ENCODE results near the gene AKAP6. TPM values are rescaled to one million over a fixed set of nuclear protein-coding genes. Genes with fewer than 3 reads are reported as not detected.

The AKAP6 gene
- total RNA-seq, 1 experiment from 2014 or later = 1.1 TPM

DNA sequence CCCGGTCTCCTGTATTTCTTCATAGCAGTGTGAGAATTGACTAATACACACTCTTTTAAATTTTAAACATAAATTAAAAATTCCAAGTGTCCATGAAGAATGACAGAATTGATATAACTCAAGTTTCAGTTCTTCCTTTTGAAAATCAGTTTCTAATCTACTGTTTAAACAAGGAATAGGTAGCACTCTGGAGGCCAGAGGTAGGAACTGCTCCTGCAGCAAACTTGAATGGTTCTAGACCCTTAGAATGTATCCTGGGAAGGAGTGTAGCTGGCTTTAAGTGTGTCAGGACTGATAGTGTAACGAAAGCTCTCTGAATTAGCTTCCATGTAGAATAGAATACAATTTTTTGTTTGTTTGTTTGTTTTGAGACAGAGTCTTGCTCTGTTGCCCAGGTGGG, 76.8 kb downstream of the AKAP6 start:
- Histone ChIP-seq H3K14ac (ENCODE audit: insufficient read depth, low read length) (no peak overlapping the region), H2BK12ac (ENCODE audit: insufficient read length, low read depth, low read length) (no peak overlapping the region), H3K56ac (ENCODE audit: insufficient read length, low read depth, low read length) (no peak overlapping the region), H3K79me1 (ENCODE audit: insufficient read depth, low read depth, low read length, poor library complexity, severe bottlenecking) (no peaks in the 10 kb centered on the region), H4K91ac (ENCODE audit: insufficient read length, low read depth, low read length) (no peak overlapping the region), H3K9ac (ENCODE audit: extremely low read depth, insufficient read length, low read length) (no peak overlapping the region), H3K27ac (ENCODE audit: insufficient read length, low read depth, low read length) (no peak overlapping the region), H3T11ph (ENCODE audit: low read length) (no peak overlapping the region), H2BK5ac (ENCODE audit: insufficient read length, low read length) (no peak overlapping the region), H4K8ac (replicated peaks; ENCODE audit: insufficient read length, low read depth, low read length) (no peak overlapping the region), H3K18ac (ENCODE audit: insufficient read length, low read depth, low read length) (no peak overlapping the region), H3K4ac (ENCODE audit: low read depth, low read length) (no peak overlapping the region), H2BK120ac (ENCODE audit: low read depth, low read length, poor library complexity, severe bottlenecking) (no peak overlapping the region), H3K27me3 (ENCODE audit: insufficient read depth, low read length) (no peaks in the 10 kb centered on the region), H2AFZ (ENCODE audit: low read length) (no peak overlapping the region), H3K4me2 (ENCODE audit: insufficient read depth, insufficient read length, low read length) (no peak overlapping the region), H3K23me2 (ENCODE audit: insufficient read length, low read depth, low read length, poor library complexity, severe bottlenecking) (no peaks in the 10 kb centered on the region), H4K20me1 (ENCODE audit: control insufficient read depth, insufficient read depth, insufficient read length) (no peaks in the 10 kb centered on the region), H2BK15ac (ENCODE audit: low read depth, low read length) (no peak overlapping the region), H3K4me1 (ENCODE audit: insufficient read depth, low read length) (no peaks in the 10 kb centered on the region), H2AK5ac (ENCODE audit: insufficient read length, low read length) (no peak overlapping the region), H3K79me2 (ENCODE audit: insufficient read depth, low read length) (no peaks in the 10 kb centered on the region), H3K9me3 (ENCODE audit: control insufficient read depth, low read depth, low read length) (no peaks in the 10 kb centered on the region), H2BK20ac (ENCODE audit: low read depth, low read length, poor library complexity, severe bottlenecking) (no peak overlapping the region), H4K5ac (ENCODE audit: insufficient read length, low read depth, low read length) (no peak overlapping the region), H3K23ac (ENCODE audit: insufficient read length, low read depth, low read length) (no peak overlapping the region)
- Mint-ChIP-seq H3K4me3 (no peak overlapping the region), H3K27me3 (ENCODE audit: low read depth) (no peaks in the 10 kb centered on the region), H3K4me1 (no peaks in the 10 kb centered on the region; a peak in 1 of 4 replicates), H3K9me3 (no peaks in the 10 kb centered on the region), H3K27ac (no peak overlapping the region), H3K36me3 (ENCODE audit: insufficient read depth in 1 of 3, low read depth in 3 of 3) (no peaks in the 10 kb centered on the region)
- no CpG with 5 or more reads among the region's 2 CpGs for WGBS (ENCODE audit: extremely low coverage, insufficient read length, low lambda C conversion rate)
- DNase-seq = no peak
- TF ChIP-seq, protein P1, sequence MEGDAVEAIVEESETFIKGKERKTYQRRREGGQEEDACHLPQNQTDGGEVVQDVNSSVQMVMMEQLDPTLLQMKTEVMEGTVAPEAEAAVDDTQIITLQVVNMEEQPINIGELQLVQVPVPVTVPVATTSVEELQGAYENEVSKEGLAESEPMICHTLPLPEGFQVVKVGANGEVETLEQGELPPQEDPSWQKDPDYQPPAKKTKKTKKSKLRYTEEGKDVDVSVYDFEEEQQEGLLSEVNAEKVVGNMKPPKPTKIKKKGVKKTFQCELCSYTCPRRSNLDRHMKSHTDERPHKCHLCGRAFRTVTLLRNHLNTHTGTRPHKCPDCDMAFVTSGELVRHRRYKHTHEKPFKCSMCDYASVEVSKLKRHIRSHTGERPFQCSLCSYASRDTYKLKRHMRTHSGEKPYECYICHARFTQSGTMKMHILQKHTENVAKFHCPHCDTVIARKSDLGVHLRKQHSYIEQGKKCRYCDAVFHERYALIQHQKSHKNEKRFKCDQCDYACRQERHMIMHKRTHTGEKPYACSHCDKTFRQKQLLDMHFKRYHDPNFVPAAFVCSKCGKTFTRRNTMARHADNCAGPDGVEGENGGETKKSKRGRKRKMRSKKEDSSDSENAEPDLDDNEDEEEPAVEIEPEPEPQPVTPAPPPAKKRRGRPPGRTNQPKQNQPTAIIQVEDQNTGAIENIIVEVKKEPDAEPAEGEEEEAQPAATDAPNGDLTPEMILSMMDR (conservative IDR thresholded peaks at IDR 0.05) = peak; percentile 33; the same call in 1 of the 3 replicates

All from H9 (cell line).